ENCODE data around the gene AGAP1. TPM values are rescaled to one million over a fixed set of nuclear protein-coding genes. Genes with fewer than 3 reads are reported as not detected.

AGAP1 gene
- total RNA-seq, 1 donor from 2014 or later: 36.2 TPM

GRCh38 chr2:235898766-235899165 is 404.9 kb downstream of the AGAP1 start:
- intact Hi-C loops (cut with DNase I): no loop called here
- no peak for ATAC-seq
- no peak for TF ChIP-seq CTCF (IDR thresholded peaks at IDR 0.05)

GRCh38 chr2:235900631-235901030 is 406.8 kb downstream of the AGAP1 start:
- no peaks in the 10 kb centered on the region for H3K9me3 ChIP-seq
- no peak for ATAC-seq

More at GRCh38 chr2:235898766-235899165, 404.9 kb downstream of the AGAP1 start:
- no peak overlapping the region for H3K27ac ChIP-seq
- no peak for DNase-seq
- H3K36me3 ChIP-seq: no peaks in the 10 kb centered on the region
- no peak overlapping the region for H3K4me3 ChIP-seq
- H3K9me3 ChIP-seq: no peaks in the 10 kb centered on the region
- no peaks in the 10 kb centered on the region for H3K4me1 ChIP-seq
- H3K27me3 ChIP-seq (ENCODE audit: low read depth): no peaks in the 10 kb centered on the region

GRCh38 chr2:235901243-235901642 is 407.4 kb downstream of the AGAP1 start:
- H3K4me3 ChIP-seq: no peak overlapping the region
- H3K9me3 ChIP-seq: no peaks in the 10 kb centered on the region
- no peaks in the 10 kb centered on the region for H3K27me3 ChIP-seq (ENCODE audit: low read depth)
- no peaks in the 10 kb centered on the region for H3K4me1 ChIP-seq
- intact Hi-C loops (cut with DNase I): no loop called here
- no peak overlapping the region for H3K27ac ChIP-seq
- no peak for ATAC-seq
- DNase-seq: no peak
- H3K36me3 ChIP-seq: no peaks in the 10 kb centered on the region
- TF ChIP-seq CTCF (IDR thresholded peaks at IDR 0.05): no peak

More at GRCh38 chr2:235900631-235901030, 406.8 kb downstream of the AGAP1 start:
- Histone ChIP-seq H3K36me3 (no peaks in the 10 kb centered on the region), H3K27ac (no peak overlapping the region), H3K27me3 (ENCODE audit: low read depth) (no peaks in the 10 kb centered on the region), H3K4me3 (no peak overlapping the region), H3K4me1 (no peaks in the 10 kb centered on the region)
- no peak for DNase-seq
- no peak for TF ChIP-seq CTCF (IDR thresholded peaks at IDR 0.05)
- intact Hi-C loops (cut with DNase I): no loop called here

- no peaks in the 10 kb centered on the region for H3K27me3 ChIP-seq (ENCODE audit: low read depth)
- ATAC-seq: no peak
- H3K36me3 ChIP-seq: peaks cover 5% of the 10 kb centered on the region
- TF ChIP-seq CTCF (IDR thresholded peaks at IDR 0.05): no peak
- H3K27ac ChIP-seq: no peak overlapping the region
- no peaks in the 10 kb centered on the region for H3K4me1 ChIP-seq
- intact Hi-C loops (cut with DNase I): no loop called here
- H3K9me3 ChIP-seq: no peaks in the 10 kb centered on the region
- no peak overlapping the region for H3K4me3 ChIP-seq
- DNase-seq: no peak
Observed at GRCh38 chr2:235903782-235904584, 410.1 kb downstream of the AGAP1 start.

- intact Hi-C loops (cut with DNase I): no loop called here
- H3K9me3 ChIP-seq: no peaks in the 10 kb centered on the region
- H3K4me3 ChIP-seq: no peak overlapping the region
- DNase-seq: no peak
- H3K27me3 ChIP-seq (ENCODE audit: low read depth): no peaks in the 10 kb centered on the region
- no peak for ATAC-seq
- no peaks in the 10 kb centered on the region for H3K4me1 ChIP-seq
- TF ChIP-seq CTCF (IDR thresholded peaks at IDR 0.05): no peak
- H3K36me3 ChIP-seq: peaks cover 6% of the 10 kb centered on the region
- no peak overlapping the region for H3K27ac ChIP-seq
Observed at GRCh38 chr2:235904585-235904931, 410.7 kb downstream of the AGAP1 start.

Data from lower lobe of right lung (tissue), 2 donors.